PC-9 (cell line): ENCODE data around the gene WDR53.

ENCODE experiments used
- CTCF ChIP-seq: fragments of 200-600 bp; sonication (generic); conservative IDR thresholded peaks from 2 replicates; pipeline ENCODE4 v1.6.1; 2017; ENCODE audit warnings: mixed run types, antibody characterized with exemption, mild to moderate bottlenecking, moderate library complexity
- EZH2 ChIP-seq: fragments of 200-600 bp; sonication (generic); IDR thresholded peaks from 2 replicates; pipeline ENCODE4 v1.8.0; 2017; ENCODE audit warnings: antibody characterized with exemption, low read depth

GRCh38 chr3:196600359-196600758 lies 32.0 kb upstream of the WDR53 start:
- no peak for TF ChIP-seq CTCF
- TF ChIP-seq EZH2, result no peak
